ENCODE results near the gene BABAM2. TPM values are rescaled to one million over a fixed set of nuclear protein-coding genes. Genes with fewer than 3 reads are reported as not detected.

Gene BABAM2
- total and polyA plus RNA-seq, 8 donors: 27.1 to 49.2 (median 28.4) TPM

DNA sequence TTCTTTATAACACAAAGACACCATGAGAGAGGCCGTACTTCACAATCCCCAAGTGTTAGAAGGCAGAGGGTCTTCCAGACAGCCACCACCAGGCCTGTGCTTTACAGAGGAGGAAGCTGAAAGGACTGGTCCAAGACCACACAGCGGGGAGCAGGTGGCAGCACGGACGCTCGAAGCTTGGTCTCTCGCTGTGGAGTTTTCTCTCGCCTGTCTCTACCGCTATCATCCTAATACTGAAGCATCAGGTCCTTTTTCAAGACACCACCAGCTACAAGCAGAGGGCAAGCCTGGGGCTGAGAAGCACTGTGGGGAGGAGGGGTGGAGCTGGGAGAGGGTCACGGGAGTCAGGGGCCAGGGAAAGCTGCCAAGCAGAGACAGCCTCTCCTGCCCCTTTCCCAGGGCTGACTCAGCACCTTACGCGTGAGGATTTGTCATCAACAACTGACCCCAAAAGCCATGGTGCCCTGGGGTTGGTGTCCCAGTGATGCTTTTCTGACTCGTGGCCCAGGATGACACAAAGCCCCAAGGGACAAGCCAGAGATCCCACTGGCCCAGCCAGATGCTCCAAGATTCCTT lies 470.3 kb downstream of the BABAM2 start:
- Histone ChIP-seq H3K4me1 (peaks cover 10 to 49% of the 10 kb centered on the region in 2 donors), H3K36me3 (no peaks in the 10 kb centered on the region), H3K27ac (peak overlapping the region in 1 of 2 donors; percentile 80), H3K27me3 (no peaks in the 10 kb centered on the region), H3K9me3 (no peaks in the 10 kb centered on the region), H3K4me3 (no peak overlapping the region)
- intact Hi-C loops (cut with DNase I): no loop called here
- TF ChIP-seq, protein P1, sequence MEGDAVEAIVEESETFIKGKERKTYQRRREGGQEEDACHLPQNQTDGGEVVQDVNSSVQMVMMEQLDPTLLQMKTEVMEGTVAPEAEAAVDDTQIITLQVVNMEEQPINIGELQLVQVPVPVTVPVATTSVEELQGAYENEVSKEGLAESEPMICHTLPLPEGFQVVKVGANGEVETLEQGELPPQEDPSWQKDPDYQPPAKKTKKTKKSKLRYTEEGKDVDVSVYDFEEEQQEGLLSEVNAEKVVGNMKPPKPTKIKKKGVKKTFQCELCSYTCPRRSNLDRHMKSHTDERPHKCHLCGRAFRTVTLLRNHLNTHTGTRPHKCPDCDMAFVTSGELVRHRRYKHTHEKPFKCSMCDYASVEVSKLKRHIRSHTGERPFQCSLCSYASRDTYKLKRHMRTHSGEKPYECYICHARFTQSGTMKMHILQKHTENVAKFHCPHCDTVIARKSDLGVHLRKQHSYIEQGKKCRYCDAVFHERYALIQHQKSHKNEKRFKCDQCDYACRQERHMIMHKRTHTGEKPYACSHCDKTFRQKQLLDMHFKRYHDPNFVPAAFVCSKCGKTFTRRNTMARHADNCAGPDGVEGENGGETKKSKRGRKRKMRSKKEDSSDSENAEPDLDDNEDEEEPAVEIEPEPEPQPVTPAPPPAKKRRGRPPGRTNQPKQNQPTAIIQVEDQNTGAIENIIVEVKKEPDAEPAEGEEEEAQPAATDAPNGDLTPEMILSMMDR (IDR thresholded peaks at IDR 0.05): no peak
- DNase-seq (peak in 1 of 4 donors; percentile 62), ATAC-seq (no peak)

DNA sequence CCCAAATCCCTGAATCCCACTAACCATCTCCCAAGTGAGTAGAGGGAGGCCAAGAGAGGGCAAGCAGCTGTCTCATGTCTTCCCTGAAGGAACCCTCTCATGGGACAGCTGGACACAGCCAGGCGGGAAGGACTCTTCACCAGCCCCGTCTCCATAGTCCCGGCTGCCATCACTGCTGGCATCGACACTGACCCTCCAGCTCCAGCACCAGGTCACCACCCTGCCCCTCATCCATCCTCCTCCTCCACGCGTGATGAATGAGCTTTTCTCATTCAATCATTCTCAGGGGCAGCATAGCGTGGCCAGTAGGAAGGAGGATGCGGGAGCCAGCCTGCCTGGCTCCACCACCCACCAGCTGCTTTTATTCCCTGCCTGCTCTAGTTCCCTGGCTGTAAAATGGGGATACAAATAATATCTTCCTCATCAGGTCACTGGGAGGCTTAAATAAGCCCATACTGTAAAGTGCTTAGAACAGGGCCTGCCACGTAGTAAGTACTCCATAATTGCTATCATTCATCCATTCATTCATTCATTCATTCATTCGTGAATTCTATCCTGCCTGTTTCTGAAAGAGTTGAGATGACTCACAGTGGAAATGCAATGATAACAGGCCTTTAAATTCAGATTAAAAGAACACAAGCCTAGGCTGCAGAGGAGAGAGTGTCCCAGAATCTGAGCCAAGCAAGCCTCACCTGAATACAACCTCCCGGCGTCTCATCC lies 471.6 kb downstream of the BABAM2 start:
- intact Hi-C loops (cut with DNase I): no loop called here

DNA sequence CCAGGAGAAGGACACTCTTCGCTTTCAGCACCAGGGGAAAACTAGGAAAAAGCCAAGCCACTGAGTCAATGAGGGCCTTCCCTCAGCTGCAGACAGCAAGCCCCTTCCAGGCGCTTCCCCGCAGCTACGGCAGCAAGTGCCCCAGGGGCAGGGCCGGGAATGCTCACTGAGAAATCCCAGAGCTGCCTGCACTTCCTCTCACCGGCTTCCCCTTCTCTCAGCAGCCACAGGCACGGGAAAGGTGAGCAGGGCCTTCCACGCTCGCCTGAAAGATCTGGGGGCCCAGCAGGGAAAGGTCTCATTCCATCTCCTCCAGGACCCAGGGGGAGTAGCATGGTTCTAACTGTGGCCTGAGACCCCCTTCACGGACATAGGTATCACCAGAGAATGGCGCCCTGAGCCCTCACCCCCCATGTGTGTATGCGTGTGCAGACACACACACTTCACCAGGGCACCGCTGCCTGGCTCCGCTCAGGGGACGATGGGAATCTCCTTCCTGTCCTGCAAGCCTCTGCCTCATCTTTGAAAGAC lies 472.5 kb downstream of the BABAM2 start:
- Histone ChIP-seq H3K4me3 (no peak overlapping the region), H3K4me1 (peaks cover 0 to 58% of the 10 kb centered on the region in 2 donors), H3K36me3 (no peaks in the 10 kb centered on the region), H3K27me3 (no peaks in the 10 kb centered on the region), H3K27ac (no peak overlapping the region), H3K9me3 (no peaks in the 10 kb centered on the region)
- intact Hi-C loops (cut with DNase I): no loop called here
- DNase-seq: no peak
- TF ChIP-seq, protein P1 (IDR thresholded peaks at IDR 0.05): no peak
- no peak for ATAC-seq

More for the DNA sequence above, 471.6 kb downstream of the BABAM2 start:
- DNase-seq (no peak), ATAC-seq (no peak)
- Histone ChIP-seq H3K4me3 (no peak overlapping the region), H3K27ac (no peak overlapping the region), H3K36me3 (no peaks in the 10 kb centered on the region), H3K4me1 (peaks cover 0 to 53% of the 10 kb centered on the region in 2 donors), H3K27me3 (no peaks in the 10 kb centered on the region), H3K9me3 (no peaks in the 10 kb centered on the region)
- TF ChIP-seq, protein P1 (IDR thresholded peaks at IDR 0.05): no peak

DNA sequence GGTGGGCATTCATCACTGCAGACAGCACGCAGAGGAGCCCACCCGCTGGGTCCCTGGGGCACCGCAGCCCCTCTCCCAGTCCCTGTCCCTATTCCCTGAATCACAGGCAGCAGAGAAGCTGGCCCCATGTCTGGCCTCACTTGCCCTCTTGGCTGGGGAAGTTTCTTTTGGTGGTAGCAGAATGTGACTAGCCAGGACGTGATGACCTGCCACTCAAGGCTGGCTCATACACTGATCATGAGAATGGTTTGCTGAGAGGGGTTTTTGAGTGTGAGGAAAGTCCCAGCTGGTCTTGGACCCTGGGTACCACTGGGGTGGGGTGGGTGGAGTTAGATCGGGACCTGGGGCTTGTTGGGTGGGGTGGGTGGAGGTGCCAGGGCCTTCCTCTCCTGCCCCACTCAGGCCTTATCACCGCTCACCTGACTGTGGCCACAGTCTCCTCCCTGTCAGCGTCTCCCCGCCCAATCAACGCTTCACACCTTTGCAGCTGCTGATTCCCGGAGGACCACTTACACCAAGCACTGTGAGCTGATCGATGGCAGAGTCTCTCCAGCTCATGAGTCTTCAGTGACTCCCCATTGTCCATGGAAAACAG lies 473.3 kb downstream of the BABAM2 start:
- DNase-seq (no peak), ATAC-seq (no peak)
- TF ChIP-seq, protein P1 (IDR thresholded peaks at IDR 0.05): no peak
- Histone ChIP-seq H3K4me3 (no peak overlapping the region), H3K36me3 (no peaks in the 10 kb centered on the region), H3K27ac (no peak overlapping the region), H3K9me3 (no peaks in the 10 kb centered on the region), H3K27me3 (no peaks in the 10 kb centered on the region), H3K4me1 (peaks cover 0 to 54% of the 10 kb centered on the region in 2 donors)
- intact Hi-C loops (cut with DNase I): no loop called here

DNA sequence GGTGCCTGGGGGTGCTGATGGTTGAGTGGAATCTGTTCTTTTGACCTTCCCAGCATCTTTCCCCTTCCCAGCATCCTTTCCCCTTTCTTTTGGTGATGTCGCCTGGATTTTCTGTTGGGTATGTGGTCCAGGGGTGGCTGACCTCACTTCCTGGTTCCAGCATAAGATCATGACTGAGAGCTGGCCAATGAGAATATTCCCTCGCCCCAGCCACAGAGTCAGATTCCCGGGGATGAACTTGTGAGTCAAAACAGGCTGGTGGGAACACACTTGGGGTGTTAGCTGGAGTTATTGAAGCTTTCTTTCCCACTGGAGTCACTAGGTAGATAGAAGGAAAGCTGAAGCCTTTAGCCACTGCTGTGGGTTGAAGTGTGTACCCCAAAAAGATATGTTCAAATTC lies 474.1 kb downstream of the BABAM2 start:
- TF ChIP-seq, protein P1 (IDR thresholded peaks at IDR 0.05): no peak
- H3K9me3 ChIP-seq: no peaks in the 10 kb centered on the region
- H3K4me3 ChIP-seq: no peak overlapping the region
- no peak for ATAC-seq
- no peaks in the 10 kb centered on the region for H3K36me3 ChIP-seq
- peaks cover 0 to 45% of the 10 kb centered on the region in 2 donors for H3K4me1 ChIP-seq
- no peak for DNase-seq
- H3K27me3 ChIP-seq: no peaks in the 10 kb centered on the region
- intact Hi-C loops (cut with DNase I): no loop called here
- H3K27ac ChIP-seq: no peak overlapping the region

Data from left lung (tissue), 10 donors.